DND-41 (cell line): ENCODE results near the gene CDCA8.

Experiments used
- EZH2 ChIP-seq: IDR thresholded peaks from 3 replicates; pipeline ENCODE4 v1.6.1; 2012; ENCODE audit warnings: borderline replicate concordance, low read depth, mild to moderate bottlenecking, moderate library complexity, low read length, inconsistent platforms; ENCODE audit not compliant: severe bottlenecking
- TF ChIP-seq, protein P1 (sequence below): IDR thresholded peaks from 2 replicates; pipeline ENCODE4 v1.5.1; 2012; ENCODE audit warnings: borderline replicate concordance, low read length, moderate library complexity, mild to moderate bottlenecking; ENCODE audit not compliant: poor library complexity, severe bottlenecking; ENCODE audit errors: extremely low read depth

DNA sequence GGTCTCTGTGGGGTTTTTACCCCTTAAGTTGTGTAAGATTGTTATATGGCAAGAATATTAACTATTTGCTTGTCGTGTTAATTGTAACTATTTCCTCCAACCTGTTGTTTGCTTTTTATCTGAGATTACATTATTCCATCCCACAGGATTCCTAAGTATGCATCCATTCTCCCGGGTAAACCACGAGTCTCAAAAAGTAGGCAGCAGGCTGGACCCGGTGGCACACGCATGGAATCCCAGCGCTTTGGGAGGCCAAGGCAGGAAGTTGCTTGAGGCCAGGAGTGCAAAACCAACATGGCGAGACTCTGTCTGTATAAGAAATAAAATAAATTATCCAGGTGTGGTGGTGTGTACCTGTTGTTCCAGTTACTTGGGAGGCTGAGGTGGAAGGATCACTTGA is 45.0 kb upstream of the CDCA8 start:
- TF ChIP-seq, protein P1, sequence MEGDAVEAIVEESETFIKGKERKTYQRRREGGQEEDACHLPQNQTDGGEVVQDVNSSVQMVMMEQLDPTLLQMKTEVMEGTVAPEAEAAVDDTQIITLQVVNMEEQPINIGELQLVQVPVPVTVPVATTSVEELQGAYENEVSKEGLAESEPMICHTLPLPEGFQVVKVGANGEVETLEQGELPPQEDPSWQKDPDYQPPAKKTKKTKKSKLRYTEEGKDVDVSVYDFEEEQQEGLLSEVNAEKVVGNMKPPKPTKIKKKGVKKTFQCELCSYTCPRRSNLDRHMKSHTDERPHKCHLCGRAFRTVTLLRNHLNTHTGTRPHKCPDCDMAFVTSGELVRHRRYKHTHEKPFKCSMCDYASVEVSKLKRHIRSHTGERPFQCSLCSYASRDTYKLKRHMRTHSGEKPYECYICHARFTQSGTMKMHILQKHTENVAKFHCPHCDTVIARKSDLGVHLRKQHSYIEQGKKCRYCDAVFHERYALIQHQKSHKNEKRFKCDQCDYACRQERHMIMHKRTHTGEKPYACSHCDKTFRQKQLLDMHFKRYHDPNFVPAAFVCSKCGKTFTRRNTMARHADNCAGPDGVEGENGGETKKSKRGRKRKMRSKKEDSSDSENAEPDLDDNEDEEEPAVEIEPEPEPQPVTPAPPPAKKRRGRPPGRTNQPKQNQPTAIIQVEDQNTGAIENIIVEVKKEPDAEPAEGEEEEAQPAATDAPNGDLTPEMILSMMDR: no peak
- no peak for TF ChIP-seq EZH2
